IMR-90 (cell line): ENCODE data around the gene GRAMD2A. TPM values are rescaled to one million over a fixed set of nuclear protein-coding genes. Genes with fewer than 3 reads are reported as not detected.

Experiments
- ATAC-seq: fragments of 200-7000 bp; cut with Tn5 transposase; 2 replicates; pipeline ENCODE4 v1.9.1; 2020; ENCODE audit warnings: low read depth, mild to moderate bottlenecking, moderate library complexity
- BruUV-seq: library from RNA; stranded (reverse); fragments of 400-500 nt; replicated peaks from 2 replicates; lab custom pipeline; 2021; lab: Mats Ljungman, UMichigan
- CTCF ChIA-PET: fragments of 300-600 bp; formaldehyde crosslinking; extraction: SDS; loops from one replicate; lab custom pipeline; 2021; ENCODE audit warnings: antibody characterized with exemption; lab: Yijun Ruan, JAX
- POLR2A ChIA-PET: fragments of 300-600 bp; sonication (Branson Sonifier 250); formaldehyde crosslinking; loops from one replicate; lab custom pipeline; 2022; ENCODE audit warnings: antibody characterized with exemption; ENCODE audit not compliant: unreplicated experiment; lab: Charles Lee
- DNase-seq: peaks from one replicate; pipeline ENCODE4 v3.0.0; 2013
- H2AFZ ChIP-seq: replicated peaks from 2 replicates; pipeline ENCODE3; 2013; ENCODE audit warnings: low read length, mild to moderate bottlenecking; ENCODE audit not compliant: poor library complexity
- H2AK5ac ChIP-seq: 2 replicates; pipeline ENCODE4 v1.6.1; 2013; ENCODE audit warnings: low read depth, low read length, inconsistent platforms
- H2AK9ac ChIP-seq: replicated peaks from 2 replicates; pipeline ENCODE3; 2013; ENCODE audit warnings: mild to moderate bottlenecking, low read depth, low read length, moderate library complexity; ENCODE audit not compliant: poor library complexity
- H2BK120ac ChIP-seq: 2 replicates; pipeline ENCODE4 v1.6.1; 2013; ENCODE audit warnings: low read depth, low read length, inconsistent platforms
- H2BK15ac ChIP-seq: 3 replicates; pipeline ENCODE4 v1.6.1; 2013; ENCODE audit warnings: low read depth, low read length, inconsistent platforms
- H2BK20ac ChIP-seq: 2 replicates; pipeline ENCODE4 v1.6.1; 2013; ENCODE audit warnings: low read depth, mild to moderate bottlenecking, inconsistent platforms, low read length, moderate library complexity
- H2BK5ac ChIP-seq: 2 replicates; pipeline ENCODE4 v1.6.1; 2013; ENCODE audit warnings: mild to moderate bottlenecking, low read depth, low read length, inconsistent platforms; ENCODE audit not compliant: poor library complexity, severe bottlenecking
- H3K14ac ChIP-seq: replicated peaks from 2 replicates; pipeline ENCODE4 v1.6.1; 2013; ENCODE audit warnings: low read depth, low read length, inconsistent platforms
- H3K18ac ChIP-seq: 2 replicates; pipeline ENCODE4 v1.6.1; 2013; ENCODE audit warnings: low read depth, low read length, control low read depth
- H3K23ac ChIP-seq: 2 replicates; pipeline ENCODE4 v1.6.1; 2013; ENCODE audit warnings: low read depth, low read length, inconsistent platforms
- H3K27ac ChIP-seq: 2 replicates; pipeline ENCODE4 v1.5.1; 2013; ENCODE audit warnings: mild to moderate bottlenecking, control low read depth, low read length; ENCODE audit not compliant: insufficient read depth
- H3K27me3 ChIP-seq: 2 replicates; pipeline ENCODE4 v1.6.1; 2013; ENCODE audit warnings: low read length; ENCODE audit not compliant: control insufficient read depth, insufficient read depth
- H3K36me3 ChIP-seq: 2 replicates; pipeline ENCODE4 v1.6.1; 2013; ENCODE audit warnings: low read length, mixed read lengths; ENCODE audit not compliant: control insufficient read depth, insufficient read depth
- H3K4ac ChIP-seq: 2 replicates; pipeline ENCODE4 v1.6.1; 2013; ENCODE audit warnings: low read depth, low read length, inconsistent platforms
- H3K4me1 ChIP-seq: 2 replicates; pipeline ENCODE4 v1.6.1; 2013; ENCODE audit warnings: low read length, mixed read lengths; ENCODE audit not compliant: control insufficient read depth, insufficient read depth
- H3K4me2 ChIP-seq: 2 replicates; pipeline ENCODE4 v1.6.1; 2013; ENCODE audit warnings: low read depth, mild to moderate bottlenecking, control low read depth, low read length, moderate library complexity
- H3K4me3 ChIP-seq: 2 replicates; pipeline ENCODE4 v1.5.1; 2013; ENCODE audit warnings: low read depth, mild to moderate bottlenecking, control low read depth, low read length, moderate library complexity; ENCODE audit not compliant: insufficient read depth
- H3K56ac ChIP-seq: 2 replicates; pipeline ENCODE4 v1.6.1; 2013; ENCODE audit warnings: low read length, inconsistent platforms; ENCODE audit not compliant: insufficient read depth; ENCODE audit errors: extremely low read depth
- H3K79me1 ChIP-seq, 2 experiments: 2 replicates each; pipeline ENCODE4 v1.6.1; 2013; ENCODE audit warnings: low read length in 2 of 2, inconsistent platforms in 1 of 2, low read depth in 1 of 2
- H3K9ac ChIP-seq: 2 replicates; pipeline ENCODE4 v1.6.1; 2013; ENCODE audit warnings: low read depth, low read length, control low read depth
- H3K9me1 ChIP-seq: 2 replicates; pipeline ENCODE4 v1.6.1; 2013; ENCODE audit warnings: low read length, inconsistent platforms; ENCODE audit not compliant: insufficient read depth
- H3K9me3 ChIP-seq: 2 replicates; pipeline ENCODE4 v1.6.1; 2013; ENCODE audit warnings: low read length; ENCODE audit not compliant: control insufficient read depth, insufficient read depth
- H4K20me1 ChIP-seq: 2 replicates; pipeline ENCODE4 v1.6.1; 2013; ENCODE audit warnings: low read length, inconsistent platforms; ENCODE audit not compliant: insufficient read depth
- H4K5ac ChIP-seq: 2 replicates; pipeline ENCODE4 v1.6.1; 2013; ENCODE audit warnings: mild to moderate bottlenecking, low read depth, low read length, control low read depth
- H4K8ac ChIP-seq, 2 experiments: 2 replicates each; pipeline ENCODE4 v1.6.1; 2013; ENCODE audit warnings: low read depth in 2 of 2, low read length in 2 of 2, control low read depth in 1 of 2, inconsistent platforms in 1 of 2
- H4K91ac ChIP-seq: 2 replicates; pipeline ENCODE4 v1.6.1; 2013; ENCODE audit warnings: low read depth, low read length, inconsistent platforms; ENCODE audit not compliant: insufficient read depth
- NFE2L2 ChIP-seq: fragments of 150-350 bp; IDR thresholded peaks from 2 replicates; pipeline ENCODE4 v1.6.1; 2016; ENCODE audit warnings: low read depth, mild to moderate bottlenecking, low read length
- SMC3 ChIP-seq: fragments of 150-350 bp; IDR thresholded peaks from 2 replicates; pipeline ENCODE4 v1.6.1; 2016; ENCODE audit warnings: low read depth, mild to moderate bottlenecking, antibody characterized with exemption, low read length, moderate library complexity
- WGBS, 2 experiments: methylation state at CpG; one replicate each; pipeline versions ENCODE4 v1.1.5 to v1.1.7; 2013; ENCODE audit warnings: missing lambda C conversion rate in 2 of 2; ENCODE audit not compliant: insufficient read length in 1 of 2; ENCODE audit errors: extremely low coverage in 2 of 2; 5-methylcytosine and 5-hydroxymethylcytosine counted together
- dilution Hi-C: fragments of 300-500 bp; cut with HindIII; formaldehyde crosslinking; loops from one replicate; pipeline ENCODE4 v1.14.3; 2018; ENCODE audit warnings: low sequenced_read_pairs; ENCODE audit not compliant: unreplicated experiment
- in situ Hi-C: fragments of 300-500 bp; cut with MboI; formaldehyde crosslinking; loops from 3 replicates; pipeline ENCODE4 v1.14.3; 2019; ENCODE audit warnings: low sequenced_read_pairs, inconsistent platforms, mixed read lengths
- intact Hi-C: fragments of 100-400 bp; cut with micrococcal nuclease; formaldehyde crosslinking; loops from 2 replicates; pipeline ENCODE4 v1.10.0; 2022
- polyA plus RNA-seq, 3 experiments: library from polyadenylated mRNA; depleted of rRNA; stranded (reverse); fragments of >200 nt; gene quantifications; 2 replicates each; pipeline ENCODE4 v1.2.3, GENCODE V29; 2012; ENCODE audit warnings: low replicate concordance in 1 of 3
- total RNA-seq: library from RNA; depleted of rRNA; stranded (reverse); fragments of >200 nt; gene quantifications from 2 replicates; pipeline ENCODE4 v1.2.3, GENCODE V29; 2012

The GRAMD2A gene
- total and polyA plus RNA-seq, 2 of the 4 experiments (the other 2 are of a cell fraction), result 0.14 to 0.18 TPM

DNA sequence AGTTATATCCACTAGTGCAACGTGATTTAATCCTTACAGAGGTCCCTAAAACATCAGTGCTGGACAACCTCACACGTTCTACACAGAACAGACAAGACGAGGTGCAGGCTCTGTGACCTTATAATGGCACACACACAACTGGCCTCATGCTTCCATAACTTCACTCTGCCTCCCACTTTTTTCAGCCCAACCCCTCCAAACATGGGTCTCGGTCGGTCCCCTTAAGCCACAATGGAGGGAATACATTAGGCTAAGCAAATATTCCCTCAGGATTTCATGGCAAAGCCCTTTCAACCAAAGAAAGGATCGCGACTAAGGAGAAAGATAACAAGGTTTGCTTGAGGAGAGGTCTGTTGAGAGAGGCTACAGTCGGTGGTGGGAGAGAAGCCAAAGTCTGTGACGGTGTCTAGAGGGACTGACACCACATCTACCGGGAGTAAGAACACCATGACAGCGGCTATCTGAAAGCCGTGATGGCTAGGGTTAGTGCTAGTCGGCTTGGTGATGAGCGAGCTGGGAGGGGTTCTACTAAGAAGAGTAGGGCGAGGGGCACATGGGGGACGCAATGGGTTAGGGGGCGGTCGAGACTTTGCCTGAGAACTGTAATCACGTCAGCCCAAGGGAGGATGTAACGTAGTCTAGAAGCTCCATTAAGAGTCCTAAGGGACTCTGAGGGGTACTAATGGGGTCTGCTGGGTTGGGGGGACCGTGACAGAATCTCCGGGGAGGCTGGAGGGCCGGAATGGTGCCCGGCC, 80.7 kb downstream of the GRAMD2A start:
- H3K4me1 ChIP-seq, result no peaks in the 10 kb centered on the region; the same call in none of the 2 replicates
- peak overlapping the region; percentile 89 for H3K4me2 ChIP-seq
- no peak overlapping the region for H2BK20ac ChIP-seq
- H2AFZ ChIP-seq, result peak overlapping the region; percentile 100
- peak overlapping the region; percentile 37 for H3K27ac ChIP-seq
- peak overlapping the region; percentile 38 for H3K4ac ChIP-seq
- DNase-seq, result peak; percentile 18
- ATAC-seq, result 0 out of 2 replicates have a peak, but pooled peaks have one; percentile 0
- POLR2A ChIA-PET, result no interaction called here
- no peak overlapping the region for H4K5ac ChIP-seq
- H3K79me1 ChIP-seq, result peaks cover 16 to 51% of the 10 kb centered on the region in 2 experiments
- no peaks in the 10 kb centered on the region for H3K27me3 ChIP-seq
- peak overlapping the region; percentile 52 for H3K56ac ChIP-seq
- H3K23ac ChIP-seq, result peak overlapping the region; percentile 96
- peak overlapping the region; percentile 17; the same call in 1 of the 3 replicates for H2BK15ac ChIP-seq
- peak overlapping the region; percentile 79 for H3K9ac ChIP-seq
- peak overlapping the region; percentile 88 for H2AK9ac ChIP-seq
- no TSS peak for BruUV-seq
- peak overlapping the region; percentile 11 for H2BK5ac ChIP-seq
- H4K20me1 ChIP-seq, result peaks cover 27% of the 10 kb centered on the region; the same call in 1 of the 2 replicates
- 3% methylated on average over 6 of the region's 24 CpGs; no CpG with 5 or more reads in 1 of the 2 experiments for WGBS, 2 experiments
- dilution Hi-C loops (no loop called here), in situ Hi-C loops (no loop called here), intact Hi-C loops (no loop called here)
- CTCF ChIA-PET, result no interaction called here
- H4K91ac ChIP-seq, result no peak overlapping the region
- no peaks in the 10 kb centered on the region for H3K9me3 ChIP-seq
- TF ChIP-seq SMC3 (no peak), NFE2L2 (no peak)
- peak overlapping the region; percentile 16; the same call in 1 of the 2 replicates for H2BK120ac ChIP-seq
- H3K18ac ChIP-seq, result peak overlapping the region; percentile 6; the same call in 1 of the 2 replicates
- H2AK5ac ChIP-seq, result peak overlapping the region; percentile 5; the same call in 1 of the 2 replicates
- no peaks in the 10 kb centered on the region for H3K36me3 ChIP-seq
- peak overlapping the region in 1 of 2 experiments; percentile 33; a peak in 1 of 4 replicates for H4K8ac ChIP-seq
- peak overlapping the region; percentile 90 for H3K14ac ChIP-seq
- peak overlapping the region; percentile 57 for H3K4me3 ChIP-seq
- H3K9me1 ChIP-seq, result 0 out of 2 replicates have a peak, but pooled peaks cover 3% of the 10 kb centered on the region
